Stimulated activated CD4-positive, alpha-beta T cell treated with anti-CD3 and anti-CD28 coated beads, Interleukin-12 subunit alpha, Interleukin-12 subunit beta, amount 100 ng/mL, for 48 hours (primary cell): Measurements from ENCODE around the gene YPEL2.
A peak's percentile ranks its signal among the peaks of the same experiment; 100 is the strongest.
"Not testable (repeated sequence)": the region's sequence is repeated elsewhere in the genome, so short reads cannot be mapped to it uniquely, and the experiment has no call there.

ENCODE experiments used
- DNase-seq, 3 donors: peaks; one replicate each; pipeline ENCODE4 v3.0.0-alpha.2; 2020; ENCODE audit warnings: low read depth in 2 of 3, low spot score in 1 of 3

The YPEL2 gene, protein sequence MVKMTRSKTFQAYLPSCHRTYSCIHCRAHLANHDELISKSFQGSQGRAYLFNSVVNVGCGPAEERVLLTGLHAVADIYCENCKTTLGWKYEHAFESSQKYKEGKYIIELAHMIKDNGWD

DNA sequence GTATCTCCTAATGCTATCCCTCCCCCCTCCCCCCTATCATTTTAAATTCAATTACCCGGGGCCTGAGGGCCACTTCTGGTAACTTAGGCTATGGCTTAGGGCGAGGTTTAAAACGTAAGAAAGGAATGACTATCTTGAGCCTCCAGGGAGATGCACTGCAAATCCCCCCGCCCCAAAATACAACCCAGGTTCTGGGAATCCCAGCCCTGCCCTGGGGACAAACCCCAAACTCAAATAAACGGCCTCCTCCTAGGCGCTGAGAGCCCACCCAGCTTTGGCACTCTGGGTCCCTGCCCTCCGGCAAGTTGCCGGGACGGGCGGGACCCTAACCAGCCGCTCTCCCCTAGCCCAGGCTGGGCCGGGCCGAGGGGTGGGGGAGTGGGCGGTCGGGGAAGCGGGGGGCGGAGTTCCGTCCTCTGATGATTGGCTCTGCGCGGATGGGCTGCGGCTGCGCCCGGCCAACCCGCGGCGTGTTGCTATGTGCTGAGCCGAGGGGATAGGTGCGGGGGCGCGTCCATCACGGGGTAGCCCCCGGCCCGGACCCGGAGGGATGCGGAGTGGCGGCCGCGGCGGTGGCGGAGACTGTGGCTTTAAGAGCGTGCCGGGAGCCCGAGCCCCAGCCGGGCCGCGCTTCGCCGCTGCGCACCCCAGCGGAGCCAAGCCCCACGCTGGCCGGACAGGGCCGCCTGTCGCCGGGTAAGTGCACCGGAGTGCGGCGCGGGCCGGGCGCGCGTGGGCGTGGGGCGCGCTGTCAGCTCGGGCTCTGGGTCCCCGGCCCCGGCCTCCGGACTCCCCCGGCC is at the start of gene YPEL2:
Gene YPEL2 (plus strand): TSS at position 527 of the 800 bp plus-strand sequence. CDS start 21,755 bp downstream, outside the sequence.
- DNase-seq: peak; percentile 65 to 86 (median 71)

DNA sequence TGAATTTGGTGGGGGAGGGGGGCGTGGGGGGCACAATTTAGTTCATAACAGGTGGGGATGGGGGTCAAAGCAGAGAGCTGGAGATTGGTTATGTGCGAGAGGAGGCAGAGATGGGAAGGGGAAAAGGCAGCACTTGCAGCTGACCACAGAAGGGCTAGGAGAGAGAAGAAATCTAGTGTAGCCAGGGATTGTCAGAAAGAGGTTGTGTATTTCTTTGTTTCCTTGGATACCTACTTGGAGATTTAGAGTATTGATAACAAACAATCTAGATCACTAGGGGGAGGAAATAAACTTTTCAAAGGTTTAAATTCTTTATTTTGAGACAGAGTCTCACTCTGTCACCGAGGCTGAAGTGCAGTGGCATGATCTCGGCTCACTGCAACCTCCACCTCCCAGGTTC is 47.1 kb upstream of the YPEL2 start:
- DNase-seq: no peak

DNA sequence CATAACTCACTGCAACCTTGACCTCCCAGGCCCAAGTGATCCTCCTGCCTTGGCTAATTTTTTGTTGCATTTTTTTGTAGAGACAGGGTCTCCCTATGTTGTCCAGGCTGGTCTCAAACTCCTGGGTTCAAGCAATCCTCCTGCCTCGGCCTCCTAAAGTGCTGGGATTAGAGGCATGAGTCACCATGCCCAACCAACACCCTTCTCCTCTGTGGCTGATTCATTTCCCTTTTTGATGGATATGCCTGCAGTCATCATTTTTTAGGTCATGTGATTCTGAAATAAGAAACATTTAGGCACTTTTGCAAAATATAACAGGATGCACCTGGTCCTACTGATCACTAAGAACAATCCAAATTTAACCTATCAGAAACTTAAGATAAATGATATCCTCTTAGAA is 44.0 kb upstream of the YPEL2 start:
- DNase-seq: no peak

DNA sequence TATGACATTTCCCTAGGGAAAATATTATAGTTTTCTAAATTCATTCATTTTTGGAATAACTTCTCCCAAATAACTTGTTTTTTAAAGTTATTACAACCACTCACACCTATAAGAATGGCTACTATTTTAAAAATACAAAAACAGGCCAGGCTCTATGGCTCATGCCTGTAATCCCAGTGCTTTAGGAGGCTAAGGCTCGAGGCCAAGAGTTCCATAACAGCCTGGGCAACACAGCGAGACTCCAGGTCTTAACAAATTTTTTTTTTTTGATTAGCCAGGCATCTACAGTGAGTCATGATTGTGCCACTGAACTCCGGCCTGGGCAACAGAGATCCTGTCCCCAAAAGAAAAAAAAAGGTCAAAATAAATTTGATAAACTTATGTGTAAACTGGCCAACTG is 43.6 kb upstream of the YPEL2 start:
- no peak for DNase-seq

DNA sequence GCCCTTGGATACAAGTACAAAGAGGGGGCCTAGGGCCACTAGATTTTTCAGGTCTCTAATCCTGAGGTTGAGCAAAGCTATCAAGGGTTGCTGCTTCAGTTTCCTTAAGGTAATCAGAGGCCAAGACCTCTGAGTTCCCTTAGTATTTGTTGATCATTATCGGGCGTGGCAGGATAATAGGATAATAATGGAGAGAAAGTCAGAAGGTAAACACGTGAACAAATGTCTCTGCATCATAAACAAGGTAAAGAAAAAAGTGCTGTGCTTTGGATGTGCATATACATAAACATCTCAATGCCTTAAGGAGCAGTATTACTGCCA is 41.5 kb upstream of the YPEL2 start:
- DNase-seq: no peak

DNA sequence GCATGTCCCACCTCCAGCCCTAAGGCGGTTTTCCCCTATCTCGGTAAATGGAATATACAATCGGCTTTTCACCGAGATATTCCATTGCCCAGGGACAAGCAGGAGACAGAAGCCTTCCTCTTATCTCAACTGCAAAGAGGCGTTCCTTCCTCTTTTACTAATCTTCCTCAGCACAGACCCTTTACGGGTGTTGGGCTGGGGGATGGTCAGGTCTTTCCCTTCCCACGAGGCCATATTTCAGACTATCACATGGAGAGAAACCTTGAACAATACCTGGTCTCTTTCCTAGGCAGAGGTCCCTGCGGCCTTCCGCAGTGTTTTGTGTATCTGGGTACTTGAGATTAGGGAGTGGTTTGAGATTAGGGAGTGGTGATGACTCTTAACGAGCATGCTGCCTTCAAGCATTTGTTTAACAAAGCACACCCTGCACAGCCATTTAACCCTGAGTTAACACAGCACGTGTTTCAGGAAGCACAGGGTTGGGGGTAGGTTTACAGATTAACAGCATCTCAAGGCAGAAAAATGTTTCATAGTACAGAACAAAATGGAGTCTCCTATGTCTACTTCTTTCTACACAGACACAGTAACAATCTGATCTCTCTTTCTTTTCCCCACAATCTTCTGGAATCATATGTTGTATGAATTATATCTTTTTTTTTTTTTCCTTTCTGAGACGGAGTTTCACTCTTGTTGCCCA is 41.0 kb upstream of the YPEL2 start:
- DNase-seq: not testable (repeated sequence)

DNA sequence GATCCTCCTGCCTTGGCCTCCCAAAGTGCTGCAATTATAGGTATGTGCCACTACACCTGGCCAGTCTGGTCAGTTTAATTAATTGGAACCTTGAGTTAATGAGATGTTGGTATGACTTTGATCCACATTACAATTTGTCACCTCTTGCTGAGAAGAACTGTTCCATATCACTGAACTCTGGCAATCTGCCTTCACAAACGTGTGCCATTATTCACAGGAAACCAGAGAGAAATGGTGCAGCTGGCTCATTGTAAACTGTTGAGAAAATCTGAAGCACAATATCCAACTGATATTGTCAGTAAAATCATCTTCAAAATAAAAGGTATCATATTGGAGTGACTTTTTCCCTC is 39.3 kb upstream of the YPEL2 start:
- DNase-seq: no peak

DNA sequence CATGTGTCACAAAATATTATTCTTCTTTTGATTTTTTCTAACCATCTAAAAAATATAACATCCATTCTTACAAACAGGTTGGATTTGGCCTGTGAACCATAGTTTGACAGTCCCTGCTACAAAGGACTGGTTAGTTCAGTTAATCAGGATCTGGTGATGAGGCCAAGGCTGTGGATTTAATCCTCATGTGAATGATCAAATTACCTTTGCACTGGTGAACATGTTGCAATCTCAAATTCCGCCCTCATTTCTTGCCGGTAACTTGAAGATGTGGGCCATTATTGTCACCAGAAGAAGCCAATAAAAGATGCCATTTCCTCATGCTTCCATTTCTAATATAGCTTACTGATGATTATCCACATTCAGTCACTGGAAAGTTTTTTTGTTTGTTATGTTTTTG is 35.3 kb upstream of the YPEL2 start:
- no peak for DNase-seq

DNA sequence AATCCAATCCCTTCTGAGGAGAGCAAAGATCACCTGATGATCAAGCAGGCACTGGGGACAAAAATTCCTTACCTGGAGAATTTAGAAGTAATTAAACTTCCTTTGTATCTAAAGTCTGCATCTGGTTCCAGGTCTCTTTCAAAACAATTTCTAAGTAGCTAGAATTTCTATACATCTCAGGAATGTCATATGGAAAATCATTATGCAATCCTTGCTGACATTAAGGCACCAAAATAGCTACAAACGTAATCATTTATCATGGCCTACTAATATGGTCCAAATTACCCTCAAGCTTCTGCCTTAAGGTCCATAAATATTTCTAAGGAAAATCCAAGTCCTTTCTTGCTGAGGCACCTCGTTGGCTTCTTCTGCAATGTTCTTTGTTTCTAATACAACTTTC is 32.9 kb upstream of the YPEL2 start:
- DNase-seq: no peak

DNA sequence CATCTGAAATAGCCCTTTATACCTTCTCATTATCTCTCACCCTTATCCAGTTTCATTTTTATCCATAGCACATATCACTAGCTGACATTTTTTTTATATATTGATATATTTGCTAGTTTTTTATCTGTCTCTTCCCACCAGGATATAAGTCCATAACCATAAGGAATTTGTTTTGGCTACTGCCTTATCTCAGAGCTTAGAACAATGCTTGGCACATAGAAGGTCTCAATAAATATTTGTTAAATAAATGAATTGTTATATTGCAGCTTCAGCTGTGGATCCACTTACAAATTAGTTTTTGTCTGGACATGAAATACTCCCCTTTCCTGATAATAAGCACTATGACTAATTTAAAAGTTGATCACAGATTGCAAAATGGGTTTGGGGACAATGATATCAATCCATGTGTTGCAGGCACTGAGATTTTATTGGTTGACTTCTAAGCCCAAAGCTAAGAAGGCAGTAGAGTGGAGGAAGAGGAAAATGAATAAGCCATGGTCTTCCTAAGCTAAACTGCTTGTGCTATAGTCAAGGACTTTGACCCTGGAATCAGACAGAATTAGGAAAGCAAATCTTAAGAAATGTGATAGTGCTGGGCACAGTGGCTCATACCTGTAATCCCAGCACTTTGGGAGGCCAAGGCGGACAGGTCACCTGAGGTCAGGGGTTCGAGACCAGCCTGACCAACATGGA is 31.9 kb upstream of the YPEL2 start:
- DNase-seq: no peak

DNA sequence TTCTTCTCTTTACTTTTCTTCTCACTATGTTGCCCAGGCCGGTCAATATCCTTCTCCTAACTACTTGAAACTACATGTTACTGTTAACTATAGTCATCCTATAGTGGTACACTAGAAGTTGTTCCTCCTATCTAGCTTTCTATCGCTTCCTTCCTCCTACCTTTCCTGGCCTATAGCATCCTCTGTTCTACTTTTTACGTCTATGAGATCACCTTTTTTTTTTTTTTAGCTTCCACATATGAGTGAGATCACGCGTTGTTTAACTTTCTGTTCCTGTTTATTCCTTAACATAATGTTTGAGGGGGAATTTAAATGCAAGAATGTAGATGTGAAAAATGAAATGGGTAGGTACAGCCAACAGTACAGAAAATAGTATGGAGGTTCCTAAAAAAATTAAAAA is 30.5 kb upstream of the YPEL2 start:
- DNase-seq: no peak

DNA sequence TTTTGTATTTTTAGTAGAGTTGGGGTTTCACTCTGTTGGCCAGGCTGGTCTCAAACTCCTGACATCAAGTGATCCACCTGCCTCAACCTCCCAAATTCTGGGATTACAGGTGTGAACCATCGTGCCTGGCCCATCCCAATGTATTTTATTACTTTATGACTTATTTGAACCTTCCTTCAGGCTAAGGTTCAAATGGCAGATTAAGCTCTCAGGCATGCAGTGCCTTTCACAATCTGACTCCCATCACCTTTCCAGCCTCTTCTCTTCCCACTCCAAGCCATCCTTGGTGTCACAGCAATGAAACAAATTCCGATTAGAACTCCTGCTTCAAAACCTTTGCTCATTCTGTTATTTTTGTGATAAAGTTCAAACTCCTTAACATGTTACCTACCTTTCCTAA is 26.6 kb upstream of the YPEL2 start:
- DNase-seq: no peak

DNA sequence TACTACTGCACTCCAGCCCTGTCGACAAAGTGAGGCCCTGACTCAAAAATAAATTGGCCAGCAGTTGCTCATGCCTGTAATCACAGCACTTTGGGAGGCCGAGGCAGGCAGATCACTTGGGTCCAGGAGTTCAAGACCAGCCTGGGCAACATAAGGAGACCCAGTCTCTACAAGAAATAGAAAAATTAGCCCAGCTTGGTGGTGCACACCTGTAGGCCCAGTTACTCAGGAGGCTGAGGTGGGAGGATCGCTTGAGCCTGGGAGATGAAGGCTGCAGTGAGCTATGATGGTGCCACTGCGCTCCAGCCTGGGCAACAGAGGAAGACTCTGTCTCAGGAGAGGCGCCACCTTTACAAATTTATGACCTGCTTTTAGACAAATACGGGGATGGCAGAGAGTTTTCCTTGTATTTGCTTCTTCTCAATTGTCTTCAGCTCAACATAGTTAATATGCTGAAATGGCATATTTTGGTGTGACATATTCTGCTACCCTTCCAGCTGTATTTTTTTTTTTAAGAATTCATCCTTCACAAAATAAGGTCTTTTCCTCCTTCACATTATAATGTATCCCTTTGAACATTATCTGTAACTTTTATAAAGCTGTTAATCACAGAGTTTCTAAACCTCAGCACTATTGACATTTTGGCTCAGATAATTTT is 21.1 kb upstream of the YPEL2 start:
- no peak for DNase-seq

DNA sequence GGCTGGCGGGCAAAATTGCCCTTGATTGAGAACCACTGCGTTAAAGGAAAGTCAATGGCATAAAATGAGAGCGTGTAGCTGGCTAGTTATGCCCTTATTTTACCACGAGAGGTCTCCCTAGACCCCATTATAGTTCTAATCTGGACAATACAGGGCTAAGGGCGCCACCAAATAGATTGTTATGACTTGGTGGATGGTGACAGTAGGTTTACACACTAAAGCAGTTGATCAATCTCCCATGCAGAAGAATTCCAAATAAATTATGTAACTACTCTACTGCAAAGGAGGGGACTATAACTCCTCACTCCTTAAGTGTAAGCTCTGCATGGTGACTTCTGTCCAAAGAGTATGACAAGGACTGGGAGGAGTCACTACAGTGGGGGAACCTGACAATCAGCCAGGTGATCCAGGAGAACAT is 20.4 kb upstream of the YPEL2 start:
- peak in 1 of 3 donors; percentile 55 for DNase-seq

DNA sequence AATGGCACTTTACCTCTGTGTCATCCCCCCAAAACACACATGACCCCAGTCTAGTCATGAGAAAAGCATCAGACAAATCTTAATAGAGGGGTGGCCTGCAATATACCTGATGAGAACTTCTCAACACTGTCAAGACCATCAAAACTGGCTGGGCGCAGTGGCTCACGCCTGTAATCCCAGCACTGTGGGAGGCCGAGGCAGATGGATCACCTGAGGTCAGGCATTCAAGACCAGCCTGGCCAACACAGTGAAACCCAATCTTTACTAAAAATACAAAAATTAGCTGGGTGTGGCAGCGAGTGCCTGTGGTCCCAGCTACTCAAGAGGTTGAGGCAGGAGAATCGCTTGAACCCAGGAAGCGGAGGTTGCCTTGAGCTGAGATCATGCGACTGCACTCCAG is 19.9 kb upstream of the YPEL2 start:
- not testable (repeated sequence) for DNase-seq

DNA sequence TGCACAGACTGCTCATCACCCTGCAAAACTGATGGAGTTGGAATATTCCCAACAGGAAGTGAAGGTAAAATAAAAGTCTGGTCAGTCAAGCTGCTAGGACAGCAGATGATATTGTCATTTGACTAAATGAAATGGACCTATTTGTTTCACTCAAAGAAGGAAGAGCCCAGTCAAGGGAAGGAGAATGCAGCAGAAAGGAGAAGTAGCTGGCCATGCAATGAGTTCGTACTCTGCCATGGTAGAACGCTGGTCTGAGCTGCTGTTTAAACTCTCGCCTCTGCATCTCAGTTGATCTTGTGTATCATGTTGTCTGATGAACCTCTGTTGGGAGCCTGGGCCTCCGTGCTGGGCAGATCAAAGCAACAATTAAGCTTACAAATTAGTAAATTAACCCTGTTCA is 15.6 kb upstream of the YPEL2 start:
- DNase-seq: no peak

DNA sequence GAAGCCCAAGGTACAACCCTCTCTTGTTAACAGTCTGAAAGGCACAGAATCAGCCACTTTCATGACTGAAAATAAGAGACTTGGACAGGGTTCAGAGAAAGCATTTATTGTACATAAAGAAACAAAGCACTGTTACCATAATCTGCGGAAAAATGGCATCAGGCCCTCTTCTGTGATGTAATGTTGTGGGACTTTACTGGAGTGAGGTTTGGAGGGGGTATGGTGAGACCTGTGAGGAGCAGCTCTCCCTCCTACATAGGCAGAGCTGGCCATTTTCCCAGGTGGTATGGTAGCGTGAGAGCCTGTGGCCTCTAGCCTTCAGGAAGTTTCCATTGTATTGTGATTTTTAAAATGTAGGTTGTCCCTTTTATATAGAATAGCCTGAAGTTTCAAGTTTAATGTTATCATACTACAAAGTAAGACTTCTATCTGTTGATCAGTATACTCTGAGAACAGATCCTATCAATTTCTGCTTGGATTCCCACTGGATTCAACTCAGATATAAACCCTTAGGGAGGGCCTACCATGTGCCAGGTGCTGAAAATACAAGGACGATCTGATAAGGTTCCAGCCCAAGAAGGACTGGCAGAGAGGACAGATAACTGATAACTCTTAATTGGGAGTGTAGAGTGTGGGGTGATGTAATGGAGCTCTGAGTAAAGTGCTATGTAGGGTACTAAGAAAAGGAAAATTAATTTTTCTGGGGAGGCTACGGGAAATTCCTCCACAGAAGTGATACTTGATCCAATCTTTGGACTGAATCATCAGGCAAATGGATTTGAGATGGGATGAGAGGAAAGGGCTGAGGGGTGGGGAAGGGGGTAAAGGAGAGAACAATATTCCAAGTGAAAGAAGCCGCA is 4.1 kb upstream of the YPEL2 start:
- DNase-seq: no peak

DNA sequence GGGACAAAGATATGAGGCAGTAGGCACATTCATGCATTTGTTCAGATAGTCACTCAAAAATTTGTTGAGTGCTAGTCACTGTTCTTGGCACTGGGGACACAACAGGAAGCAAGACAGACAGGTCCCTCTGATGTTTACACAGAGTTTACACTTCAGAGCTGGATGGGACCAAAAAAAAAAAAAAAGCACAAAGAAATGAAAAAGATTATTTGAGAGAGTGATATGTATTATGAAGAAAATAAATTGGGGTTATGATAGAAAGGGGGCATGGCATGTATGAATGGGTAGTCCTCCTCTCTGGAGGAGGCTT is 3.5 kb upstream of the YPEL2 start:
- no peak for DNase-seq

DNA sequence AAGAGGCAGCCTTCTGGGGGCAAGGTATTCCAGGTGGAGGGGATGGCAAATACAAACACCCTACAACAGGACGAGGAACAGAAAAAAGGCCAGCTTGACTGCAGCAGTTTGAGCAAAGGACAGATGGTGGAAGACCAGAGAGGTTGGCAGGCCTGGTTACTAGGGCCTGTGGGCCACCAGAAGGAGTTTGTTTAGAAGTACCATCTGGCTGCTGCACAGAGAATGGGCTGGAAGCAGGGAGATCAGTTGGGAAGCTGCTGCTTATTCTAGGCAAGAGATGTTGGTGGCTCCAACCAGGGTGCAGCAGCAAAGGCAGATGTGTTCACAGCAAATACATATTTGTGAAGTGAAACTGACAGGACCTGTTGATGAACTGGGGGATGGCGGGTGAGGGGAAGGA is 2.9 kb upstream of the YPEL2 start:
- DNase-seq: no peak

DNA sequence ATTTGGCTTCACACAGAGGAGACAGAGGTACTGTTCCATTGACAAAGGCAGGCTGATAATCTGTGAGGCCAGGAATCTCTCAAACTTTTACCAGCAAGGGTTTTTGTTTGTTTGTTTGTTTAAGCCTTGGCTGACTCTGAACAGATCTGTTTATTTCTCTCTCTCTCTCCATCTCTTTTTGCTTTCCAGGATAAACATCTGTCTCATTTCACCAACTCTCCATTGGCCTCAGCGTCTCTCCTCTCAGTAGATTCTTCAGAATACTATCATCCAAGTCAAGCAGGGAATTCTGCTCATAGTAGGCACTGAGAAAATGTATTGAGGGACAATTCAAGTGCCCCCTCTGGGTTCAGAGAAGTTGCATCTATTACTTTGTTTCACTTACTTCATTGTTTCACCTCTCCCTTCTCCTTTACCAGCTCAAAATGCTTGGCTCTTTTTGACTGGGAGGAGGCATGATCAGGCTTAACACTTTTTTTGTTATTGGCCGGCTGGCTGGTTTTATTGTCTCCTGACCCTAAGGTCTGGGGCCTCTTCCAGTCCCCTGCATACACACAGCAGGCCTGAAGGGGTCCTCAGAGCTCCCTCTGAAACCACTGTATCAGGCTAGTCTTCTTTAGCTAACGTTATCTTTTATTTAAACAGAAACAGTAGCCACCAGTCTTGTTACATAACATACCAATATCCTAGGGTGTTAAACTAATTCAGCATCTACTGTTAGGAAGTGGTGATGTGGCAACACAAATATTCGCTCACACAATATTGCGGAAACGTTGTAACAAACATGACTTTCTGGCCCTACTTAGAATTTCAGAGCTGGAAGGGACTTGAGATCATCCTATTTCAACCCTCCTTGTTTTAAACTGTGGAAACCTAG is 2.0 kb upstream of the YPEL2 start:
- no peak for DNase-seq
